GM18861 (cell line): ENCODE measurements around the gene ZNF624.
"Not testable (repeated sequence)": the region's sequence is repeated elsewhere in the genome, so short reads cannot be mapped to it uniquely, and the experiment has no call there.

Experiments used
- ATAC-seq: cut with Tn5 transposase; IDR thresholded peaks from one replicate; pipeline ENCODE4 v1.9.1; 2021; ENCODE audit not compliant: unreplicated experiment

The ZNF624 gene

GRCh38 chr17:16653367-16654041 is at the start of gene ZNF624:
Gene ZNF624, minus strand, starts transcription at chr17:16653850.
- ATAC-seq, result peak; percentile 90

GRCh38 chr17:16697603-16698002 is 44.0 kb upstream of the ZNF624 start:
- ATAC-seq, result not testable (repeated sequence)

GRCh38 chr17:16690447-16690846 is 36.8 kb upstream of the ZNF624 start:
- not testable (repeated sequence) for ATAC-seq

- not testable (repeated sequence) for ATAC-seq
Measured at GRCh38 chr17:16689731-16690281, 36.2 kb upstream of the ZNF624 start, which contains the start of gene CCDC144A. Gene CCDC144A, plus strand, starts transcription at chr17:16690241. Its CDS starts 160 bp downstream, at chr17:16690401.

- ATAC-seq, result not testable (repeated sequence)
Measured at GRCh38 chr17:16687151-16687550, 33.5 kb upstream of the ZNF624 start.

GRCh38 chr17:16686019-16686418 is 32.4 kb upstream of the ZNF624 start:
- ATAC-seq, result not testable (repeated sequence)

- not testable (repeated sequence) for ATAC-seq
Measured at GRCh38 chr17:16683290-16684138, 29.9 kb upstream of the ZNF624 start.

GRCh38 chr17:16676676-16677268 is 23.1 kb upstream of the ZNF624 start:
- ATAC-seq, result no peak

- ATAC-seq, result not testable (repeated sequence)
Measured at GRCh38 chr17:16666907-16667636, 13.4 kb upstream of the ZNF624 start.

- ATAC-seq, result not testable (repeated sequence)
Measured at GRCh38 chr17:16666553-16666906, 12.9 kb upstream of the ZNF624 start.

- ATAC-seq, result no peak
Measured at GRCh38 chr17:16662936-16663335, 9.3 kb upstream of the ZNF624 start.

GRCh38 chr17:16661217-16661616 is 7.6 kb upstream of the ZNF624 start:
- ATAC-seq, result no peak

GRCh38 chr17:16652847-16653366 is 743 bp downstream of the ZNF624 start:
- no peak for ATAC-seq

- no peak for ATAC-seq
Measured at GRCh38 chr17:16652252-16652651, 1.4 kb downstream of the ZNF624 start.

GRCh38 chr17:16649585-16649984 is 4.1 kb downstream of the ZNF624 start:
- no peak for ATAC-seq

- no peak for ATAC-seq
Measured at GRCh38 chr17:16639438-16639837, 14.2 kb downstream of the ZNF624 start.

GRCh38 chr17:16623282-16623681 is 30.4 kb downstream of the ZNF624 start:
- ATAC-seq, result no peak

- no peak for ATAC-seq
Measured at GRCh38 chr17:16622540-16623277, 30.9 kb downstream of the ZNF624 start.

GRCh38 chr17:16617481-16618060 is 36.1 kb downstream of the ZNF624 start:
- no peak for ATAC-seq
